ENCODE measurements around the gene LIMK2.
"Not testable (repeated sequence)": the region's sequence is repeated elsewhere in the genome, so short reads cannot be mapped to it uniquely, and the experiment has no call there.

LIMK2 gene

GRCh38 chr22:31211862-31212730, at the start of gene LIMK2:
TSS of gene LIMK2 (plus strand) at chr22:31212298. CDS start at chr22:31212409, 111 bp downstream.
- FAIRE-seq, result no peak

- FAIRE-seq, result no peak
Measured at GRCh38 chr22:31170971-31171370, 41.1 kb upstream of the LIMK2 start.

DNA sequence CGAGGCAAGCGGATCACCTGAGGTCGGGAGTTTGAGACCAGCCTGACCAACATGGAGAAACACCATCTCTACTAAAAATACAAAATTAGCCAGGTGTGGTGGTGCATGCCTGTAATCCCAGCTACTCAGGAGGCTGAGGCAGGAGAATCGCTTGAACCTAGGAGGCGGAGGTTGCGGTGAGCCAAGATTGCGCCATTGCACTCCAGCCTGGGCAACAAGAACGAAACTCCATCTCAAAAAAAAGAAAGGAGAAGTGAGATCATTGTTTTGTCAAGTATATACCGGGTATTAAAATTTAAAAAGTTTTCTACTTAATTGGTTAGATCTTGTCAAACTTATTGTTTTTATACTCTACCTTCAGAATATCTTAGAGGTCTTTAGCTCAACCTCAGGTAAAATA, 40.4 kb upstream of the LIMK2 start:
- FAIRE-seq, result not testable (repeated sequence)

- FAIRE-seq, result no peak
Measured at GRCh38 chr22:31173386-31174145, 38.5 kb upstream of the LIMK2 start.

DNA sequence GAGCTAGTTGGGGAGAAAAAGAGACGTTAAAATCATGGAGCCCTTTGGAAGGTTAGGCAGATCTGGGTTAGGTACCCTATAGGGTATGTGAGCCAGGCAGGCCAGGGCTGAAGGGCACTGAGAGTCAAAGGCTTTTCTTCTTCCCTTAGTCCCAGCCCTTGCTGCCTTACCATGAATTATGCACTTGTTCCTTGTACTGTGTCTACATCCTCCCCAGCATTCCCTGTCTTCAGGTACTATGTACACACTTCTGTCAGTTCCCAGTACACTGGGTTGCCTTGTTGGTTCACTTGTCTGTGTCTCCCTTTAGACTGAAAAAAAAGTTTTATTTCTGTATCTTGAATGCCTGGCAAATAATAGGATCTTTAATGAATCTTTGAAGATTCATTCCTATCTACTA, 35.2 kb upstream of the LIMK2 start:
- no peak for FAIRE-seq

- FAIRE-seq, result no peak
Measured at GRCh38 chr22:31177420-31178162, 34.5 kb upstream of the LIMK2 start.

GRCh38 chr22:31178859-31179258, 33.2 kb upstream of the LIMK2 start:
- FAIRE-seq, result no peak

DNA sequence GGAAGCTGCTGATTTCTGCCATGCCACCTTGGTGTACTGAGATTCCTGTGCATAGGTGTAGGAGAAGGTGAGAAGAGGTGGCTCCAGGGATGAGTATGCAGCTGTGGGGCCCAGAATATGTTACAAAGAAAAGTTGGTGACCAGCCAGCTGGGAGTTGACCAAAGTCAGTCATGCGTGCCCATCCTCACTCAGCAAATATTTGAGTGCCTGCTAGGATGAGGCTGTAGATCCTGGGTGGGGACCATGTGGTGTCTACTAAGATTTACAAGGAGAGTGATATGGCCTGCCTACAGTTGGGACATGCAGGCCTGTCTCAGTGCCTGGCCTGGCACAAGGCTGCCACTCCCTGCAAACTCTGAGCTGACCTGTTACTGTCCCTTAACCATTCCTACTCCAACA, 32.8 kb upstream of the LIMK2 start:
- FAIRE-seq, result no peak

- no peak for FAIRE-seq
Measured at GRCh38 chr22:31184015-31184414, 28.1 kb upstream of the LIMK2 start.

GRCh38 chr22:31185056-31185455, 27.0 kb upstream of the LIMK2 start:
- no peak for FAIRE-seq

GRCh38 chr22:31187627-31188026, 24.5 kb upstream of the LIMK2 start:
- no peak for FAIRE-seq

- FAIRE-seq, result no peak
Measured at GRCh38 chr22:31192513-31192912, 19.6 kb upstream of the LIMK2 start.

DNA sequence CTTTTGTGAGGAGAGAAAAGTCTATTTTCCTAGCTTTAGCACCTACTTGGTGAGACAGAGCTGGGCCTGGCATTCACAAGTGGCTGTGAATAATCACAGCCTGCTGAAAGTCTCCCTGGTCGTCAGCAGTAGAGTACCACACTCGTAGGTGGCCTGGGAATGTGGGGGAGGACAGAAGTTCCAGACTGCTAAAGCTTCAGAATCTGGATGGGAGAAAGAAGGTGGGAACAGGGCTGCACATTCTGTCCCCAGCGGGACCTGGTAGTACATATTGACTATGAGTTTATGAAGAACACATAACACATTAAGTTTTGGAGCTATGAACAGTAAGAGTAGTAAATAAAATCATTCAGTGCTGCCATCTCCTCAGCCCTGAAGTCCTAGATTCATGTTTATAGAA, 19.0 kb upstream of the LIMK2 start:
- FAIRE-seq, result no peak

DNA sequence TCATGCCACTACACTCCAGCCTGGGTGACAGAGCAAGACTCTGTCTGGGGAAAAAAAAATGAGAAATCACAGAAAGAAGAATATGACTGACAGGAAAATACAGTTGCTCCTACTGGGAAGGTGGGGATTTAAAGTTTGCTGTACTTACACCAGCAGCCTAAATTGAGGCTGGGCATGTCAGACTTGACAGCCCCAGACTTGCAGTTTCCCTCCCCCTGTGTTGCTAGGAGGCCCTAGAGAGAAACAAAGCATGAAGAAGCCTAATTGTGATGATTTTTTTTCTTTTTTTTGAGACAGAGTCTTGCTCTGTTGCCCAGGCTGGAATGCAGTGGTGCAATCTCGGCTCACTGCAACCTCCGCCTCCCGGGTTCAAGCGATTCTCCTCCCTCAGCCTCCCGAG, 17.4 kb upstream of the LIMK2 start:
- FAIRE-seq, result not testable (repeated sequence)

DNA sequence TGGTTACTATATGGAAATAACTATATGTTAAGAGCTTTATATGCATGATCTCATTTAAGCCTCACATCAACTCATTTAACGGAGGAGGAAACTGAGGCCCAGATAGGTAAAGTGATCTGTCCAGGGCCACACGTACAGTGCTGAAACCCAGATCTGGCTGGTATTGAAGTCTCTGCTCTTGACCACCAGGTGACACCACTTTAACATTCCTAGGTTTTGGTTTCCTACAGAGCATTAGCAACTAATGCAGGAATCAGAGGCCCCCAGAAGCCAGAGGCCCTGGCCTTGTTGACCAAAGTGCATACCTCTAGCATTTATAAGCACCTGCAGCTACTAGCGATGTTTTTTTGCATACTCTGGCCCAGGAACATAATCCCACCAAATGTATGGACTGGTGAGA, 12.9 kb upstream of the LIMK2 start:
- FAIRE-seq, result no peak

DNA sequence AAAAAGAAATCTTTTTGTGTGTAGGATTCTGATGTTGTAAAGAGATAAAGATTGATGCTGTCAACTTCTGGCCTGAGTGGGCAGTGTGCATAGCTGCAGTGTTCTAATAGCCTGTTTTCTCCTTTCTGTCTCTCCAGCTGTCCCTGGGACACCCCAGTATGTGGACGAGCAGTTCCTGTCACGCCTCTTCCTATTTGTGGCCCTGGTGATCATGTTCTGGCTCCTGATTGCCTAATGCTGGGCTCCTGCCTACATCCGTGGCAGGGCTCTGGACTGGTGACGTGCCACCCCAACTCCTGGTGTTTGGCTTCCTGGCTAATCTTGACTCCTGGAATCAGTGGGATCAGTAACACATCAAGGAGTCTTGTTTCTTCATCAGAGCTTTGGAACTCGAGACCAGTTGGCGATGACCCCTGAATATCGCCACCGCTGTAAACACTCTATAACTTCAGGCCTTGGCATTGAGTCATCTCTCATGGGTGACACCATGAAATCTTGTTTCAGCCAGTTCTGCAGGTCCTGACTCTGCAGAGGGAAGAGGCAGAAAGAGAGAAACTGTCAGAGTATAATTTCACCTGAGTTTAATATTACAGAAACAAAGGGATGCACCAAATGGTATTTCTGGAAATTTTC, 7.6 kb upstream of the LIMK2 start:
- not testable (repeated sequence) for FAIRE-seq

DNA sequence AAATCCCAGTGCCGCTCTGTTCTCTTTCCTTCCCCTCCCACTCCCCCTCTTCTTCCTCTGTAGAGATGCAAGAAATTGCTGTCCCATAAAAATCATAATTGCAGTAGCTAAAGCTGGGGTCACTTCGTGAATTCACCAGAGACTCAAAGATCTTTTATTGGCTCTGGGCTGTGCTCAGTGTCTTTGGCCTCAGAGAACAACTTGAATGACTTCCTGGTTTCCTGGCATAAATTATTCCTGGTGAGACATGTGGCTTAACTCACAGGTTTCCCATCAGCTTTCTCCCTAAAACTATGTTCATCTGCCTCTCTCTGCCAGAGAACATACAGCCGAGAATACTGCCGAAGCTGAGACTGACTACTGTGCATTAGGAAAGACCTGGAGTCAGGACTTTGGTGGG, 7.0 kb upstream of the LIMK2 start:
- not testable (repeated sequence) for FAIRE-seq

DNA sequence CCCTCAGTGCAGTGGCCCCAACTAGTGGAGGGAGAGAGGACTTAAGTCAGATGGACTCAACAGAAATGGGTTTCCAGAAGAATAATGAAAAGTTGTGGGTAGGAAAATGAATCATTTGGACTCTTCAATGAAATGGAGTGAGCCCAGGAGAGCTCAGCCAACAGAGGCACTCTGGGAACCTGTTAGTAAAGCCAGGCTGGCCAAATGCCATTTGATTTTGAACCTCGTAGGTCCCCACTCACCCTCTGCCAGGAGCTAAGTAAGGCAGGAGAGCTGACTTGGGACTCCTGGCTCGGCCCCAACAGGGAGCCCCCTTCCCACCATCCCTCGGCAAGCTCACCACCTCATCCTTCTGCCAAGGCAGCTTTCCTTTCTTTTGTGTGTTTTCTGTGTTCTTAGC, 5.6 kb upstream of the LIMK2 start:
- FAIRE-seq, result not testable (repeated sequence)

GRCh38 chr22:31206896-31207687, 5.0 kb upstream of the LIMK2 start:
- no peak for FAIRE-seq

DNA sequence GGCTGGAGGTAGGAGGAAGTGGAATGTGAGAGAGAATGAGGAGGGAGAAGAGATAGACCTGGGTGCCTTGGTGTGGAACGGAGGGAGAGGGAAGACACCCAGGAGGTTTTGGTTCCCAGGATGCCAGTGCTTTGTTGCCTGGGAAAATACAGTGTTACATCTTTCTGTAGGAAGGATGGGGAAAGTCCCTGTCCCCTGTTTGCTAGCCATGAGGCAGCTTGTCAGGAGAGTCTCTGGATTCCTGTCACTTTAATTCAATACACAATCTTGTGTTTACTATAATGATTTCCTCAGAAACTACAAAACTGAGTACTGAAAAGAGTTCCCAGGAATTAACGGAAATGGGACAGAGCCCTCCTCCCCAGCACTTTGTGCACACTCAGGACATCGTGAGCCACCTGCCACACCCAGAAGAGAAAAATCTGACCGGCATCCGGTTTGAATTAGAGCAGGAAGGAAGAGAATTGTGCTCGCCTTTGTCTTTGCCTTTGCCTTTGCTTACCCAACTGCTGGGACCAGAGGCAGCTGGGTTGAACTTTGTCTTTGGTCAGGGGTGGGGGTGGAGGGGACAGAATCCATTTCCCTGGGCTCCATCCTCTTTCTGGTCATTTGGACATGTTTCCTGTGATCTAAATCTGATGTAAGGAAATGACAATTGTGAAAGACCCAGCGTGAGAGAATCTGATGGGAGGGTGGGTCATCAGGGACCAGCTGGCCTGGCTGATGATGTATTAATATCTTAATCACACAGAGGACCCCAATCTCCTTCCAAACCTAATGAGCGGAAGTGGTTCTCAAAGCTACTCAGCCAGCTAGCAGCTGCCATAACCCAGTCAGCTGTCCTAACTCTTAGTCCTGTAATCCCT, 1.3 kb upstream of the LIMK2 start:
- no peak for FAIRE-seq

DNA sequence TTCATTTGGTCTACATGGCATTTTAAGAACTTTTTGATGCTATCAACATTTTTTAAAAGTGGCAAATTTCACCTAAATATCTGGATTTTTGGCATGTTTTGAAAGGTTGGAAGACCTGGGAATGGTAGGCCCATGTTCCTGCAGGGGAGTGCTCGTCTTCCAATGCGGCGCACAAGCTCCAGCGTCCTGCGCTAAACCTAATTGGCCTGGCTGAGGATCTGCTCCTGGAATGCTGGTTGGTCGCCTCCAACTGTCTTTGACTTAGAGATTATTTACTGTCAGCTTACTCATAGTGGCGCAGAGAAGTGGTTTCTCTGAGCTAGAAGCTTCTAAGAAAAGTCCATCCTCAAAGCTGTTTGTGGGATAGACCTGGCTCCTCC, 626 bp upstream of the LIMK2 start:
- FAIRE-seq, result no peak

Measured in A204.1 (cell line).